NCI-H82 treated with DMSO at 0.1 percent for 48 hours (cell line): ENCODE data around the gene LYPD1.
"Not testable (repeated sequence)": the region's sequence is repeated elsewhere in the genome, so short reads cannot be mapped to it uniquely, and the experiment has no call there.

Experiments used
- DNase-seq: peaks from one replicate; lab custom pipeline; 2025; ENCODE audit not compliant: unreplicated experiment; lab: John Stamatoyannopoulos, UW

The LYPD1 gene

DNA sequence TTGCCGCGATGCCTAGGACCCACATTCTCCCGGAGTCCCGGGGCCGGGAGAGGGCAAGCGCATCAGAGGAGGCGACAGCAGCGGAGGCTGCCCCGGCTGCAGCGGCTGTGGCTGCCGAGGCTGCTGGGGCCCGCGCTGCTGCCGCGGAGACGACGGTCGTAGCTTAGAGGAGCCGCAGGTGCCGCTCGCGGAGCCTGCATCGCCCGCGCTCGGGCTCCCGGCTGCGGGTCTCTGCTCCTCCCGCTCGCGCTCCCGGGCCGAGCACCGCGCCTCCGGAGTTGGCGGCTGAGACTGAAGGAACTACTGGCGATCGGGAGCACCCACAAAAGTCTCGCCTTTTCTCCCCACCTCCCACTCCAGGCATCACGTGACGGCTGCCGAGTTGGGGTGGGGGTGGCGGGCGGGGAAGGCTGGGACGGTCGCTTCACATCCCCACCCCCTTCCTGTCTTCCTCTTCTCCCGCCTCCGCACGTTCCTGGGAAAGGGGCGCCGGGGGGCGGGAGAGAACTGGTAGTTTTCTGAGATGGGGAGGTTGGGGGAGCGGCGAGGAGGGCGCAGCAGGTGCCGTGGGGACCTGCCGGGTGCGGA, at the start of gene LYPD1:
TSS of gene LYPD1 (minus strand) at position 298 of the 588 bp plus-strand sequence. CDS start at position 25, 273 bp downstream.
- DNase-seq: no peak

- DNase-seq: no peak
These were observed 49.5 kb upstream of the LYPD1 start for GRCh38 chr2:132719480-132719879.

DNA sequence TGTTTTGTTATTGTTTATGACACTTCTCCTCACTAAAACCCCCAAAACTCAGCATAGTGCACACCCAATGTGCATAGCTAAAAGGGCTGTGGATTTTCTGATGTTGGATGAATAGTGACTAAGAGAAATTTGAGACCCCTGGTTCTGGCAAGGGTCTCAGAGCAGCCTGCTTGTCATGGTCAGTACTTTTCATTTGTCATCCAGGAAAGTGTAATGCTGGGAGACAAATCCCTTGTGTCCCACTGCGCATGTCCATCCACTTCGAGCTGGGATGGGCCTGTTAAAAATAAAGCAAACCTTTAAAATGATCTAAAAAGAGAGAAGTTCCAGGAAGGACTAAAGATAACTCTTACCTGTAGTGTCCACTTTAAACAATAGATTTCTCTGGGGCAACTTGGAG, 46.9 kb upstream of the LYPD1 start:
- DNase-seq: no peak

DNA sequence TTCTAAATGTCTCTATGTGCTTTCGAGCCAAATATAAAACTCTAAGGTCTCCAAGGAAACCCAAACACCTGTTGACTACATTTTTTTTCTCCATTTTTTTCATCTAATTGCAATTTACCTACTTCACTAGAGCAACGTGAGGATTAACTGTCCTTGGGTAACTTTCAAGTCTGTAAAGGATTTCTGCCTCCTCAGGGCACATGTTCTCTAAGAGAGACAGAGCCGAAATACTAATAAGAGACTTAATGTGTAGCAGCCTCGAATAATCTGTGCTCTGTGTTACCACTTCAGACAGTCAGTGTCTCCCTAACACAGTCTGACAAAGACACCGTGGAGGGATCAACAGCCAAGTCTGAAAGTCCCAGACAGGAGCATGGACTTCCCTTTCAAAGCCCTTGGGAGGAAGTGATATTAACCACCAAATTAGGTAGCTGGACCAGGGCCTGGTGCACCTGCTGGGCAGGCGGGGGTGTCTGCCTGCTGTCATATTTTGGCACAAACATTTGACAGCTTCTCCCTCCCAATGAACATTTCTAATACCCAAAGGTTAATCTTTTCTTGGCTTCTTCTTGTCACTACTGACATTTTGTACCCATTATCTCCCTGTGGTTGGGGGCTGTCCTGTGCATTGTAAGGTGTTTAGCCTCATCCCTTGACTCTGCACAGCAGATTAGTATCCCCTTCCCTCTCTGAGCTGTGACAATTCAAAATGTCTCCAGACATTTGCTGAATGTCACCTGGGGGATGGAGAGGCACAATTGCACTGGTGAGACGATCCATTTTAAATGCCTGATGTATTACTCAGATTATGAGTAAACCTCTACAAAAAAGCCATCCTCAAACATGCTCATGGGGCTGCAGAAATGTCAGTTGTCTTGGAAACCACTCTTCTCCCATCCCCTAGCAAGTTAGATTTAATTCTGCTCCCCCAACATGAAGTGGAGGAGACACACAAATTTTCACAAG, 45.7 kb upstream of the LYPD1 start:
- DNase-seq: no peak

GRCh38 chr2:132703396-132703795, 33.4 kb upstream of the LYPD1 start:
- no peak for DNase-seq

- no peak for DNase-seq
These were observed 31.8 kb upstream of the LYPD1 start for GRCh38 chr2:132701810-132702209.

GRCh38 chr2:132699802-132700201, 29.8 kb upstream of the LYPD1 start:
- not testable (repeated sequence) for DNase-seq

GRCh38 chr2:132698347-132698746, 28.3 kb upstream of the LYPD1 start:
- not testable (repeated sequence) for DNase-seq

DNA sequence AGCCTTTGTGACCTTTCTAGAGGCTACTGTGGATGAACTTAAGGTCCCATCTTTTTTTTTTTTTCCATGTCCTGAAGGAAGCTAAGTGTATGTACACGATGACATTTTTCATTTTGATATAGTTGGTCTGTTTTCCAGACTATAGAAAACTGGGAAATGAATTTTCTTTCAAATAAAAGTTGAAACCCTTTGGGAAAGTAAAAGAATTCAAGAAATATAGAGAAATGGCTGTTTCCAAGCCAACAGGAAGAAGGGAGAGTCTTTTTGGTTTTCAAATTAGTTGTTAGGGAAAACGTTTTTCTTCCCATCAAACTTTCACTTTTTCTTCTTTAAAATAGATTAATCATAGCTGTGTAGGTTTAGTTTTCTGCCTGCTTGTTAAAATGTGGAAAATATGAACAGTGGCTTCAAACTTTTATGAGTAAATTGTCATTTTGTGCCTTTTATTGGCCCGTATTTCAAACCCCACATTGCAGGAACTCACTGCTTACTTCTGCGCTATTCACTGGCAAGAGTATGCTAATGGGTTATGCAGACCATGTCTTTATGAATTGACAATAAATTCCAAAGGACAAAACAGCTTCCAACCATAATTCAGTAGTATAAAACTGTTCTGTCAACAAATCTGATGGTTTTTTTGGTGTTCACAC, 27.7 kb upstream of the LYPD1 start:
- no peak for DNase-seq

GRCh38 chr2:132692816-132693215, 22.8 kb upstream of the LYPD1 start:
- no peak for DNase-seq

DNA sequence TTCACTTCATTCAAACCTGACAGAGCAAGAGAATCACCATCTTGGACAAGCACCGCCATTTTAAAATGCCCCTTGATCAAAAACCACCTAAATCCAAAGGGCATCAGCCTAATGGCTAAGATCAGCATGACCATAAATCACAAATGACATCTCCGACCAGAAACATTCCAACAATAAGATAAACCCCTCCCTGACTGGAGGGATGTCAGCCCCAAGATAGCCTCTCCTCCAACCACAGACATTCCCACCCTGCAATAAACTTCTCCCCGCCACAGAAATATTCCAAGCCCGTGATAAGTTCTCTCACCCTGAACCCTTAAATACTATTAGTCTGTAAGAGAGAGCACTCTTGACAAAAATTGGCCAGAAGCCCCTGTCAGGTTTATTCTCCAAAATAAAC, 21.6 kb upstream of the LYPD1 start:
- DNase-seq: no peak

DNA sequence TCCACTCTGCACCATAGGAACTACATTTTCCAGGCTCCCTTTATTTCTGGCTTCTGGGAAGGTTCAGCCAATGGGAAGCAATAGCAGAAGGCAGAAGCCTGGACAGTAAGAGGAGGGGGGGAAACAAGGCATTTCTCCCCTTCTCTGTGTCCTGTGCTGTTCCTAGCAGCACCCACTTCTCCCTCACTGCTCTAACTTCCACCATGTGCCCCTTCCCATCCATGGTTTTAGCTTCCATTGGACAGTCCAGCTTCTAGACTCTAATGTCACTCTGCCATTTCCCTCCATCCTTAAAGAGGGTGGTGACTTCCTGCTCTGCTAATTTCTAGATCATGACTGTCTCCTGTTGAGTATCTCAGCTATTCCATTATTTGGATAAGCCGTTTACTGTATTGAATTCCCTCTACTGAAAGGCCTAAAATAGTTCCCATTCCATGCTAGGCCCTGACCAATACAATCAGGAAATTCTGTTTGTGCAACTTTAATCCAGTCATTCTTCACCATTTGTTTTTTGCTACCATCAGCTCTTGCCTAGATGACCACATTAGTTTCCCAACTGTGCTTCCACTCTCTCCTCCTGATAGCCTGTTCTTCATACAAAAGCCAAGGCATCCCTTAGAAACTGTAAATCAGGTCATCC, 20.8 kb upstream of the LYPD1 start:
- no peak for DNase-seq

- no peak for DNase-seq
These were observed 11.8 kb upstream of the LYPD1 start for GRCh38 chr2:132681766-132682165.

GRCh38 chr2:132680544-132680943, 10.5 kb upstream of the LYPD1 start:
- no peak for DNase-seq

GRCh38 chr2:132678483-132678882, 8.5 kb upstream of the LYPD1 start:
- DNase-seq: no peak

GRCh38 chr2:132677661-132678060, 7.7 kb upstream of the LYPD1 start:
- no peak for DNase-seq

GRCh38 chr2:132676999-132677398, 7.0 kb upstream of the LYPD1 start:
- DNase-seq: no peak

GRCh38 chr2:132671151-132671835, 1.3 kb upstream of the LYPD1 start:
- DNase-seq: no peak

DNA sequence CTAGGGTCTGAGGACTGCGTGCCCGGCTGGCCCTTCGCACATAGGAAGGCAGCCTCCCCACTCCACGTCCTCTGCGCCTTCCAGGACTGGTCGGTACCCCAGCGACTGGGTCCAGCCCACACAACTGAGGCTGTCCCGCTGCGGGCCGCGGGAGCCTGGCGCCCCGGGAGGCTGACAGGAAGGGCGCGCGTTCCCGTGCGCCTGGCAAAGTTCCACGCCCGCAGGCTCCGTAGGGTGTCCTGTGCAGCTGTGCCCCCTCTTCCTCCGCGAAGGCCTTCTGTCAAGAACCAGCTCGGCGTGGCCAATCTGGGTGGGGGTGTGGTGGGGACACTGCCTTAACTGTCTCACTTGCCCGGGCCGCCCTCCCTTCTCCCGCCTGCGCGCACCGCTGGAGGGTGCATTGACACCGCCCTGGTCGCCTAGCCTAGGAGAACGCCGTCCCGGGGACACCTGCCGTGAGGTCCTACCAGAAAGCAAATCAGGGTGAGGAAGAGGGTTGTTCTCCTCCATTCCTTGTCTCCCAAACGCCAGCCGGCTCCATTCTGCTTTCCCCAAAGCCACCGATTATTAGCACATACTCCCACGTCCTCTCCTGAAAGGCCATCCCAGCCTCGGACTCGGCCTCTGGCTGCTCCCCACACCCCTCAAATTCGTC, 618 bp upstream of the LYPD1 start:
- no peak for DNase-seq
